Left renal pelvis (tissue), 4 donors: Measurements from ENCODE around the gene PPP1R8. TPM values are rescaled to one million over a fixed set of nuclear protein-coding genes. Genes with fewer than 3 reads are reported as not detected.

Experiments
- DNase-seq, 4 donors: peaks; one replicate each; pipeline ENCODE4 v3.0.0-alpha.2; 2013; ENCODE audit warnings: low read depth in 4 of 4, low spot score in 3 of 4
- polyA plus RNA-seq, 4 donors: library from polyadenylated mRNA; unstranded; fragments of 120-200 nt; gene quantifications; one replicate each; pipeline ENCODE4 v1.2.1, GENCODE V29; 2013; ENCODE audit not compliant: insufficient read length in 4 of 4

Gene PPP1R8
- polyA plus RNA-seq, 4 donors: 51.3 to 63.3 (median 55.7) TPM

DNA sequence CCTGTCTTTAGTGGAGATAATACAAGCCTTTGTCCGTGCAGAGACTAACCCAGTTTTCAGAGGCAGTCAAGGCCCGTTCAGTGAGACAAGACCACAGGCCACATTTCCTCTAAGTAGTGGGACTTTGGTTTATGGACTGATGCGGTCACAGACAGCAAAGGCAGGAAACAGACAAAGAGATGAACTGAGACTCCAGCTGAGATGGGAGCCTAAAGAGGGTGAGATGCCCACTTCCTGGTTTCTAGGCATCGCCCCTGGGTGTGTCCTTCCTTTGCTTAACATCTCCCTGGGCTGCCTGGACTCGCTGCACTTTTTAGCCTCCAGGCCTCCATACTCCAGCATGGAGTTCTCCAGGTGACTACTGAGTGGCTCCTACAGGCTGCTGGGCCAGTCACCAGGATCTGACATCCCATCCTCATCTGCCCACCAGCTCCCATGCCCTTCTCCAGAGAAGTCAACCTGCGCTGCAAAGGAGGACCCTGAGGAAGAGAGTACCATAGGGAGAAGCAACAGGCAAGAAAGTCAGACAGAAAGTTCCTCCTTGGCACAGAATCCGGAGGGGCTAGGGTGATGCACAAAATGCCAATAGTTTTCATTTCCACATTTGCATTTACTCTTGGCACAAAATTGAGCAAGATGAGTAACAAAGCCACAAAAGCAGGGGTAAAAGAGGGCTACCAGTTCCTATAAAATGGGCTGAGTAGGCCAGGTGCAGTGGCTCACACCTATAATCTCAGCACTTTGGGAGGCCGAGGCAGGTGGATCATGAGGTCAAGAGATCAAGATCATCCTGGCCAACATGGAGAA lies 56.8 kb downstream of the PPP1R8 start:
- DNase-seq: no peak

GRCh38 chr1:27889506-27889905 lies 58.9 kb downstream of the PPP1R8 start:
- no peak for DNase-seq

- DNase-seq: no peak
Measured at GRCh38 chr1:27891196-27891889, 60.8 kb downstream of the PPP1R8 start.

GRCh38 chr1:27894521-27894920 lies 63.9 kb downstream of the PPP1R8 start:
- DNase-seq: no peak

Other genes with a start within 250 kb of the PPP1R8 start
- gene AHDC1, start 226.6 kb upstream of the PPP1R8 start, polyA plus RNA-seq: 10 to 100 TPM; 35.9 to 63.8 (median 52.3) TPM
- 1 to 10 TPM; 1.2 to 2.8 (median 1.8) TPM for gene FGR, start 195.6 kb upstream of the PPP1R8 start, polyA plus RNA-seq
- 10 to 100 TPM; 21.6 to 53.3 (median 25.5) TPM for gene IFI6, start 158.6 kb upstream of the PPP1R8 start, polyA plus RNA-seq
- 10 to 100 TPM; 11.9 to 16.7 (median 14.5) TPM for gene FAM76A, start 104.8 kb upstream of the PPP1R8 start, polyA plus RNA-seq
- 10 to 100 TPM; 45.7 to 53.0 (median 50.4) TPM for gene STX12, start 57.6 kb upstream of the PPP1R8 start, polyA plus RNA-seq
- 1 to 10 TPM; 3.4 to 4.2 (median 3.5) TPM for gene THEMIS2, start 41.8 kb downstream of the PPP1R8 start, polyA plus RNA-seq
- gene RPA2, start 83.8 kb downstream of the PPP1R8 start, polyA plus RNA-seq: 10 to 100 TPM; 57.8 to 68.0 (median 62.8) TPM
- gene SMPDL3B, start 104.2 kb downstream of the PPP1R8 start, polyA plus RNA-seq: 10 to 100 TPM in 2 of 4 donors, 1 to 10 TPM in 1, under 1 TPM in 1; 0.93 to 13.3 (median 11.0) TPM
- 1 to 10 TPM; 7.9 to 9.7 (median 8.3) TPM for gene XKR8, start 129.2 kb downstream of the PPP1R8 start, polyA plus RNA-seq